Fibroblast of skin of abdomen (primary cell): ENCODE results near the gene PGLYRP3. TPM values are rescaled to one million over a fixed set of nuclear protein-coding genes. Genes with fewer than 3 reads are reported as not detected.
A peak's percentile ranks its signal among the peaks of the same experiment; 100 is the strongest.

Experiments
- DNase-seq: peaks from one replicate; pipeline ENCODE4 v3.0.0-alpha.2; 2013
- polyA plus RNA-seq, 2 experiments: library from polyadenylated mRNA; unstranded; fragments of 120-200 nt; gene quantifications; one replicate each; pipeline ENCODE4 v1.2.1, GENCODE V29; 2013; ENCODE audit not compliant: insufficient read length in 2 of 2

PGLYRP3 gene
- polyA plus RNA-seq (2013, experiment 1 of 2; ENCODE audit: insufficient read length): not detected
- polyA plus RNA-seq (2013, experiment 2 of 2; ENCODE audit: insufficient read length): not detected

GRCh38 chr1:153312570-153313186 is at the start of gene PGLYRP3:
PGLYRP3 (minus strand) TSS chr1:153312952; CDS start chr1:153310665, 2,287 bp downstream.
- no peak for DNase-seq

GRCh38 chr1:153362187-153362775 is 49.5 kb upstream of the PGLYRP3 start:
- no peak for DNase-seq

DNA sequence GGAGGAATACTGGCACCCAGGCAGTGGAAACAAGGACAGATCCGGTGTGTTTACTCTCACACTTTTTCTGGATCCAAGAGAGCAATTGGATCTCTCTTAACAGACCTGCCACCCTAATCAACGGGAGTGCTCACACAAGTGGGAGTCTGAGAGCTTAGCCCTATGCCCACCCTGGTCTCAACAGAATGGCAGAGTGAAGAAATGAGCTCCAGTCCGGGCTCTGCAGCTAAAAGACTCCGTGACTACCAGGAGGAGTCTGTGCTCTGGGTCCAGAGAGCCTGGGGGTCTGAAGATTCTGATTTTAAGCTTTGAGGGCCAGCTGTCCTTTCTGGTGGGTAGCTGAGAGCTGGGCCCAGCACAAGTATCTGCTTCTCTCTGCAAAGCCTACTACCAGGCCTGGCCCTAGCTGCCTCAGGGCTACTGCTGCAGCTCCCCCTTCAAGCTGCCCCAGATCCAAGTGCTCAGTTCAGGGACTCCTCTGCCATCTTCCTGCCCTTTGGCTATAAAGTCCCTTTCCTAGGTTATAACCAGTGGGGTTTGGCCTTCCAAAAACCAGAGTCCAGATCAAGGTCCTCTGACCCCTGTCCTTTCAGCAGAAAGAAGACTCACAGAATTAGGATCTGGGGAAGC is 48.8 kb upstream of the PGLYRP3 start:
- no peak for DNase-seq

DNA sequence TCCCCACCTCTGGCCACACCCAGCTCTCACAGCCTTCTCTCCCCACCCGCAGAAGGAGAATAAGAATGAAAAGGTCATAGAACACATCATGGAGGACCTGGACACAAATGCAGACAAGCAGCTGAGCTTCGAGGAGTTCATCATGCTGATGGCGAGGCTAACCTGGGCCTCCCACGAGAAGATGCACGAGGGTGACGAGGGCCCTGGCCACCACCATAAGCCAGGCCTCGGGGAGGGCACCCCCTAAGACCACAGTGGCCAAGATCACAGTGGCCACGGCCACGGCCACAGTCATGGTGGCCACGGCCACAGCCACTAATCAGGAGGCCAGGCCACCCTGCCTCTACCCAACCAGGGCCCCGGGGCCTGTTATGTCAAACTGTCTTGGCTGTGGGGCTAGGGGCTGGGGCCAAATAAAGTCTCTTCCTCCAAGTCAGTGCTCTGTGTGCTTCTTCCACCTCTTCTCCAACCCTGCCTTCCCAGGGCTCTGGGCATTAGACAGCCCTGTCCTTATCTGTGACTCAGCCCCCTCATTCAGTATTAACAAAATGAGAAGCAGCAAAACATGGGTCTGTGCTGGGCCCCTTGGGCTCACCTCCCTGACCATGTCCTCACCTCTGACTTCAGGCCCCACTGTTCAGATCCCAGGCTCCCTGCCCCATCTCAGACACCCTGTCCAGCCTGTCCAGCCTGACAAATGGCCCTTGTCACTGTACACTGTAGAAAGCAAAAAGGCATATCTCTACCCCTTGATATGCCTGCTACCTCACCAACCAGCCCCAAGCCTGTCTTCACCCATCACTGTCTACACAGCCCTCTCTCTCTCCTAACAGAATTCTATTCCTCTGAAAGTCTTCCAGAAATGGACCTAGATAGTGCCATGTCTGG is 48.1 kb upstream of the PGLYRP3 start:
- DNase-seq: no peak

DNA sequence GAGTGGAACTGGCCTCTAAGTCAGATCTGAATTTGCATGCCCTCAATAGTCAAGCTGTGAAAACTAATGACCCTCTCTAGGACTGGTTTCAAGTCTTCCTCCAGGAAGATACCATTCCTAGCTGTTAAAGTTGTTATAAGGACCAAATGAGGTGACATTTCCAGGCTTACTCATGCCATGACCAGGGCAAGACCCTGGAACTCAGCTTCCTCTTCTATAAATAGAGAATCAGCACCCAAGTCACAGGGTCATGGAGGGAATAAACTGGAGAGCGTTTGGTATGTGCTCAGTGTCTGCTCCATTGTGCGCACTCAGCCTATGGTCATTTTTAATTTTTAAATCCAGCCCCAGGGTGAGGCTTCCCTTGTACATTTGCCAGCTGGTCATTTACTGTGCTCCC is 47.4 kb upstream of the PGLYRP3 start:
- DNase-seq: no peak

- no peak for DNase-seq
Observed at GRCh38 chr1:153359241-153359640, 46.5 kb upstream of the PGLYRP3 start.

GRCh38 chr1:153358691-153358975 is 45.9 kb upstream of the PGLYRP3 start:
- DNase-seq: no peak

- no peak for DNase-seq
Observed at GRCh38 chr1:153357853-153358690, 45.3 kb upstream of the PGLYRP3 start, which contains the start of gene S100A9. S100A9 (plus strand) TSS chr1:153357854; CDS start chr1:153358284, 430 bp downstream.

- no peak for DNase-seq
Observed at GRCh38 chr1:153357076-153357852, 44.5 kb upstream of the PGLYRP3 start.

DNA sequence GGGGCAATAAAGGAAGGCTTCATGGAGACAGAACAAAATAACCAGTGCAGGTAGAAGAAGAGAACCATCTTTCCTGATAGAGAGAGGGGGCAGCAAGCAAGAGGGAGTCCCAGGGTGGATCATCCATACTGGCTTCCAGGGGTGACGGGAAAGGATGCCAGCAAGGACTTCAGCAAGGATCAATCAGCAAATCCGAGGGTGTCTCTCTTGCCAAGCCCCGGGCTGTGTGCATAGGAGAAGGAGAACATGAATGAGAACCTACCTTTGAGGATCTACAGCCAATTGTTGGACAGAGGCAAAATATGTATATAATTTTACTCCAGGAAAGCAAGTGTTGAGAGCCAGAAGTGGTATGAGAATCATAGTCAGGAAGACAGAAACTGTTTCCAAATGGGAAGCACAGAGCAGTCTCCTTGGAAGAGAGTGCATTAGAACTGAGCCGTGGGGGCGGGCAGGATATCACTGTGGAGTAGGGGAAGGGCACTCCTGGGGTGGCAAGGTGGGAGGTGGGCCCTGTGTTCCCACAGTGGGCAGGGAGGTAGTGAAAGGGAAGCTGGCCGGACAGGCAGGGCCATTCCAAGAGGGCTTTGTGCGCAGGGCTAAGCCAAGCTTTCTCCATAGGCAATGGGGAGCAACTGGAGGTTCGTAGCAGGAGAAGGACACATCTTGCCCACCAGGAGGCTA is 43.8 kb upstream of the PGLYRP3 start:
- no peak for DNase-seq

- peak; percentile 27 for DNase-seq
Observed at GRCh38 chr1:153355445-153356071, 42.8 kb upstream of the PGLYRP3 start.

- no peak for DNase-seq
Observed at GRCh38 chr1:153354515-153355193, 41.9 kb upstream of the PGLYRP3 start.

DNA sequence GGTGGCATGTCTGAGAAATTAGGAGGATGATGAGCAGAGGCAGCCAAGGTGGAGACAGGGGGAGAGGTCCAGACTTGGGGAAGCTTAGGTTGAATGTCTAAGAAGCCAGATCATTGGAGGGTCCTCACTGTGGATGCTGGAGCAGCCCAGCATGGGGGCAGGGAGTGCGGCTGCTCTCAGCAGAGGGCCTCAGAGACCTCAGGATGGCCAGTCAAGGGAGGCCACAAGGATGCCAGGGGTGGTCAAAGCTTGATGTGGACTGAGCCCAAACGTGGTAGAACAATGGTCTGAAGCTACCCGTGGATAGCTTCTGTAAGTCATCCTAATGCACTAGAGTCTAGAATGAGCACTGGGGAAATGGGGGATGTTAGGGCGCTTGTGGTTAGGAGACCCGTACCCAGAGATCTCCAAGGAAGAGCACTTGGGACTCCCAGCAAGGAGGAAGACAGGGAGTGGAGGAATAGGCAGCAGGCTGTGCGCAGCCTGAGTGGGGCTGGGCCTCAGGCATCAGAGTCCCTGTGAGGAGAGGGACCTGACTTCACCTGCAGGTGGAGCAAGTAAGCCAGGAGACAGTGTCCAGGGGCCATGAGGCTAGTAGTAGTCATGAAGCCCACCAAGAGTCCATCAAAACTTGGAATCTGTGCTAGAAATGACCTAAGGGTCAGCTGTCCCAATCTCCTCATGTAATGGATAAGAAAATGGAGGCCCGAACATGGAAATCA is 40.6 kb upstream of the PGLYRP3 start:
- DNase-seq: no peak

- peak; percentile 50 for DNase-seq
Observed at GRCh38 chr1:153352523-153352922, 39.8 kb upstream of the PGLYRP3 start.

GRCh38 chr1:153350321-153350957 is 37.7 kb upstream of the PGLYRP3 start:
- no peak for DNase-seq

DNA sequence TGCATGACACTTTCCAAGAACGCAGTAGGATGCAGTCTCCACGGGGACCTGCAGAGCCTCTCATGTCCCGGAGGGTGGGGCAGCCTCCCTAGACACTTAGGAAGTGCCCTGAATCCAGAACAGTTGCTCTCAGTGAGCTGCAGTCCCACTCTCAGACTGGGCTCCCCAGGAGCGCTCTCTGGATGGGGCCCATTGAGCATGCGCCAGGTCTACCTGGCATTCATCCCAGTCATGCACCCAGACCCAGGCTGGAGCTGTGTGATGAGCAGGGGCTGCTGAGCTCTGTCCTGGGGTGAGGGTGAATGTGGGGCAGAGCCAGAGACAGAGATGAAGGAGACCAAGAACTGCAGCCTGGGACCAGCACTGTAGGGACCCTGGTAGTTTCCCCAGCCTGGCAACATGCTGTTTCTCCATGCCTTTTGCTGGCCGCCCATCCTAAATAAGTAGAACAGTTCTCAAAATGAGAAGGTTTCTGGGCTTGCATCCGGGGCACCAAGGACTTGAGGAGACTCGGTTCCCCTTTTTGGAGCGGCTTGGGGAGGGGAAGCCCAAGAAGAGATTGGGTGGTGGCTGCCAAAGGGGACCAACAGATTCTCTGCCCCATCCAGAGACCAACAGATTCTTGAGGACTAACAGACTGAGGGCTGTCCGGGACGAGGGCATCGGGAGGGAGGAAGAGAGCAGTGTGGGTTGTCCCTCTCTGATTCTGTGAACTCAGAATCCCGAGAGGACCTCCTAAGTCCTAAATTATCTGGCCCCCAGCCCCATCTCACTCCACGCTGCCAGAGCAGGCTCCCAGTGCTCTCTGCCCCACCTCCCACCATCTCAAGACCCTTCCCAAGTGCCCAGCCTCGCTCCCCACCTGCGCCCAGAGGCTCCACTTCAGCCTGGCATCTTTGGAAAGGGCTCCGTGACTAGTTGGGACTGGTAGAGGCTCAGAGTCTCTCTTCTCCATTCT is 36.9 kb upstream of the PGLYRP3 start:
- DNase-seq: no peak
